Common myeloid progenitor, CD34-positive (primary cell): ENCODE data around the gene TTC28.

ENCODE experiments used
- CTCF ChIA-PET: fragments of 350-600 bp; sonication (Branson Sonifier 250); formaldehyde crosslinking; loops from one replicate; lab custom pipeline; 2021; ENCODE audit warnings: antibody characterized with exemption; lab: Charles Lee
- POLR2A ChIA-PET: fragments of 350-600 bp; sonication (Branson Sonifier 250); formaldehyde crosslinking; loops from one replicate; lab custom pipeline; 2021; ENCODE audit warnings: antibody characterized with exemption; lab: Charles Lee
- DNase-seq, 3 donors: peaks; one replicate each; pipeline versions ENCODE4 v3.0.0 to v3.0.0-alpha.2; 2013
- H3K27ac ChIP-seq, 2 experiments: 1 replicate in 1 of 2; 2 replicates in 1 of 2; pipeline ENCODE4 v1.7.0; 2013; ENCODE audit warnings: inconsistent platforms in 2 of 2, low read length in 2 of 2, mild to moderate bottlenecking in 2 of 2, low read depth in 1 of 2, moderate library complexity in 1 of 2; ENCODE audit not compliant: severe bottlenecking in 2 of 2, insufficient read depth in 1 of 2, poor library complexity in 1 of 2
- H3K27me3 ChIP-seq, 5 experiments: replicated peaks in 2 of 5; 1 replicate in 3 of 5; 2 replicates in 2 of 5; pipeline versions ENCODE4 v1.6.1 to v1.7.0; 2013; ENCODE audit warnings: low read length in 4 of 5, mild to moderate bottlenecking in 2 of 5, moderate library complexity in 2 of 5, inconsistent platforms in 1 of 5; ENCODE audit not compliant: insufficient read depth in 5 of 5, control insufficient read depth in 4 of 5
- H3K36me3 ChIP-seq, 4 experiments: 1 replicate in 2 of 4; 2 replicates in 2 of 4; pipeline versions ENCODE4 v1.6.1 to v1.7.0; 2013; ENCODE audit warnings: low read length in 3 of 4, control low read depth in 1 of 4, mild to moderate bottlenecking in 1 of 4; ENCODE audit not compliant: control insufficient read depth in 4 of 4, insufficient read depth in 4 of 4
- H3K4me1 ChIP-seq, 4 experiments: 1 replicate in 3 of 4; 2 replicates in 1 of 4; pipeline versions ENCODE4 v1.6.1 to v1.7.1; 2013; ENCODE audit warnings: low read length in 3 of 4, mild to moderate bottlenecking in 3 of 4, control low read depth in 1 of 4, inconsistent platforms in 1 of 4, moderate library complexity in 1 of 4; ENCODE audit not compliant: control insufficient read depth in 4 of 4, insufficient read depth in 4 of 4; ENCODE audit errors: control extremely low read depth in 1 of 4
- H3K4me3 ChIP-seq, 7 experiments: 1 replicate in 4 of 7; 2 replicates in 3 of 7; pipeline versions ENCODE4 v1.5.1 to v1.7.0; 2013; ENCODE audit warnings: mild to moderate bottlenecking in 7 of 7, low read length in 6 of 7, moderate library complexity in 6 of 7, inconsistent platforms in 2 of 7, low read depth in 2 of 7, control low read depth in 1 of 7; ENCODE audit not compliant: insufficient read depth in 4 of 7, control insufficient read depth in 1 of 7; ENCODE audit errors: extremely low read depth in 1 of 7
- H3K9me3 ChIP-seq, 5 experiments: 1 replicate in 4 of 5; 2 replicates in 1 of 5; pipeline versions ENCODE4 v1.6.1 to v1.7.1; 2013; ENCODE audit warnings: low read length in 4 of 5, mild to moderate bottlenecking in 2 of 5, inconsistent platforms in 1 of 5, low read depth in 1 of 5, moderate library complexity in 1 of 5; ENCODE audit not compliant: control insufficient read depth in 4 of 5, insufficient read depth in 2 of 5; ENCODE audit errors: control extremely low read depth in 1 of 5
- WGBS: methylation state at CpG from one replicate; pipeline ENCODE4 v1.1.5; 2013; ENCODE audit not compliant: insufficient coverage; 5-methylcytosine and 5-hydroxymethylcytosine counted together

TTC28 gene

DNA sequence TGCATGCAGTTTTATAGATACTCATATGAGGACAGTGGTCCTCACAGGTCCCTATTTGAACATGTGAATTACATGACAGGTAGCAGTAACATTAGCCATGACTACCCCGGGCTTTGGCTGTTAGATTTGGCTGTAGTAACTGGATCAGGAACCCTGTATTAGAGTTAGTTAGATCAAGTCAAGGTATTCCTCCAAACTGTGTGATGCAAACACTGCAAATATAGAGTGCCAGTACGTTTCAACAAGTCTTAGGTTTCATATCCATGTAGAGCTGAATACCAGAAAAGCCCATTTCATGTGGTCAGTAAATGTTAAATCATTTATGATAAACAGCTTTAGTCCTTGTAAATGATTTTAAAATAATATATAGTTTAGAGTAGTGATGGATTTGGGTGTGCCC lies 731.1 kb downstream of the TTC28 start:
- 100% methylated on average over 1 of the region's 2 CpGs for WGBS
- POLR2A ChIA-PET = no interaction called here
- no peaks in the 10 kb centered on the region for H3K36me3 ChIP-seq
- no peaks in the 10 kb centered on the region for H3K9me3 ChIP-seq
- H3K27me3 ChIP-seq = no peaks in the 10 kb centered on the region
- H3K27ac ChIP-seq = no peak overlapping the region
- H3K4me1 ChIP-seq = no peaks in the 10 kb centered on the region
- DNase-seq = no peak
- no peak overlapping the region for H3K4me3 ChIP-seq
- CTCF ChIA-PET = interaction anchor here (1.1 to 1.8 kb wide), 2 partner anchors 14 to 65 kb away, joined by 3 to 4 read pairs; no protein-coding TSS in a partner anchor

DNA sequence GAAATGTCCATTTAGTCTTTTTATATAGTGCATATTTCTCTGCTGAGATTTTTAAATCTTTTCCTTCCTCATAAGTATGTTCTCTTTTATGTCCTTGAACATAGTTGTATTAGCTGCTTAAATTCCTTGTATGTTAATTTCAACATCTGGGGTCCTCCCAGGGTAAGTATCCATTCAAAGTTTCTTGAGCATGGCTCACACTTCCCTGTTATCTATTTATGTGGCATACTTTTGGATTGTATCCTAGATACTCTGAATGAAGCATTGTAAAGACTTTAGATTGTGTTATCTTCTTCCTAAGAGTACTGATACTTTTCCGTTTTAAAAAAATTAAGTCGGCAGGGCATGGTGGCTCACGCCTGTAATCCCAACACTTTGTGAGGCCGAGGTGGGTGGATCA lies 732.2 kb downstream of the TTC28 start:
- POLR2A ChIA-PET = no interaction called here

DNA sequence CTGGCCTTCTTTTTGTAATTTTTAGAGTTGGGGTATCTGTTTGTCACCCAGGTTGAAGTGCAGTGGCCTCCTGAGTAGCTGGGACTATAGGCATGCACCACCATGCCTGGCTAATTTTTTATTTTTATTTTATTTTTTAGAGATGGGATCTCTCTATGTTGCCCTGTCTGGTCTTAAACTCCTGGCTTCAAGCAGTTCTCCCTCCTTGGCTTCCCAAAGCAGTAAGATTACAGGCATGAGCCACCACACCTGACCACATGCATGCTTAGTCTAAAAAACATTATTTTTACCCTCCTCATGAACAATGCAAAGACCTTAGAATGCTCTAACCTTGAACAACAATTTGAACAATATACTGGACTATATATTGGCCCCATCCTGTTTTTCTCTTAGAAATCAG lies 738.5 kb downstream of the TTC28 start:
- Histone ChIP-seq H3K27ac (no peak overlapping the region), H3K27me3 (no peaks in the 10 kb centered on the region), H3K9me3 (no peaks in the 10 kb centered on the region), H3K4me3 (no peak overlapping the region), H3K4me1 (no peaks in the 10 kb centered on the region), H3K36me3 (peaks cover 0 to 3% (median 1%) of the 10 kb centered on the region in 4 experiments)
- ChIA-PET POLR2A (no interaction called here), CTCF (no interaction called here)
- no peak for DNase-seq

More for the DNA sequence above, 732.2 kb downstream of the TTC28 start:
- Histone ChIP-seq H3K27me3 (no peaks in the 10 kb centered on the region), H3K4me1 (no peaks in the 10 kb centered on the region), H3K9me3 (no peaks in the 10 kb centered on the region), H3K4me3 (no peak overlapping the region), H3K27ac (no peak overlapping the region), H3K36me3 (no peaks in the 10 kb centered on the region)
- CTCF ChIA-PET = no interaction called here
- DNase-seq = no peak
- WGBS = 100% methylated on average over 4 of the region's 4 CpGs

DNA sequence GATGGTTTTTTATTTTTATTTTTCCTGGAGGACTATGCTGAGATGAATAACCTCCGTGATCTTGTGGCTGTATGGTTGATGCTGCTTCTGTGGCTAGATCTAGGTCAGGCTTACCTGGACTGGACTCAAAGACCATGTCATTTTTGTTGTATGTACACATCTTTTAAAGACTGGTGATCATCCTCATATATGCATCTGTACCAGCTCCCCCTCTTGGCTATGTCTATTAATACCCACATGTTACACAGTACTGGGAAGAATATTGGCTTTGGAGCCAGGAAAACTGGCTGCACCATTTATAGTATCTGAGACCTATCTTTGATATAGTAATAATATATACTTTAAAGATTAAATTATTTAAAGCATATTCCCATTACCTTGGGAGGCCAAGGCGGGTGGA lies 742.2 kb downstream of the TTC28 start:
- CTCF ChIA-PET = interaction anchor here (0.7 kb wide), 1 partner anchor 51 kb away, joined by 4 read pairs; no protein-coding TSS in a partner anchor
- Histone ChIP-seq H3K27me3 (no peaks in the 10 kb centered on the region), H3K27ac (no peak overlapping the region), H3K4me3 (no peak overlapping the region), H3K9me3 (no peaks in the 10 kb centered on the region), H3K4me1 (no peaks in the 10 kb centered on the region), H3K36me3 (peaks cover 0 to 3% (median 1%) of the 10 kb centered on the region in 4 experiments)
- DNase-seq = no peak
- WGBS = 80% methylated on average over 1 of the region's 2 CpGs
- POLR2A ChIA-PET = no interaction called here

DNA sequence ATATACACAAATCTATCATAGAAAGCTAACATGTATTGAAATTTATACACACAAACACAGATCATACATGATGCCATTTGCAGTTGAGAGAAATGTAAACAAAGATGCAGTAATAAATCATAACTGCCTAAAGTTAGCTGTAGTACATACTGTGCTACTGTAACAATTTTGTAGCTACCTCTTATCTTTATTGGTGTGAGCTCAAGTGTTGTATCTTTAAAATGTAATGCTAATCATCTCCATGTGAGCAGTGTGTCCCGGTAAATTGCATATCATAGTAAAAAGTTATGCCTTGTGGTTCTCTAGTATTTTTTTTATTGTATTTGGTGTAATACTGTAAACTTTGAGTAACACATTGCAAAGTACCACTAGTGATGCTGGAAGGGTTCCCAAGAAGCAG lies 743.7 kb downstream of the TTC28 start:
- POLR2A ChIA-PET = interaction anchor here (2.4 kb wide), 1 partner anchor 17 kb away, joined by 8 read pairs; the partner anchor contains the start of gene PITPNB

DNA sequence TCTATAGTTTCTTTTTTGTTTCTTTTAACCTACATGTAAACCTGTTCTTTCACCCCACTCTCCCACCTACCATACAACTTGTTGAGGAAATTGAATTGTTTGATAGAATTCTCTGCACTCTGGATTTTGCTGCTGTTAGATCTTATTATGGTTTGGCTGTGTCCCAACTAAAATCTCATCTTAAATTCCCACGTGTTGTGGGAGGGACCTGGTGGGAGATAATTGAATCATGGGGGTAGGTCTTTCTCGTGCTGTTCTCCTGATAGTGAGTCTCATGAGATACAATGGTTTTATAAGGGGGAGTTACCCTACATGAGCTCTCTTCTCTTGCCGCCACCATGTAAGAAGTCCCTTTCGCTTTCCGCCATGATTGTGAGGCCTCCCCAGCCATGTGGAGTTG lies 745.6 kb downstream of the TTC28 start:
- no peaks in the 10 kb centered on the region for H3K27me3 ChIP-seq
- POLR2A ChIA-PET = interaction anchor here (1.3 kb wide), 1 partner anchor 18 kb away, joined by 3 read pairs; no protein-coding TSS in a partner anchor
- no peak overlapping the region for H3K27ac ChIP-seq
- H3K4me1 ChIP-seq = no peaks in the 10 kb centered on the region
- H3K9me3 ChIP-seq = no peaks in the 10 kb centered on the region
- H3K36me3 ChIP-seq = peaks cover 0 to 3% (median 1%) of the 10 kb centered on the region in 4 experiments
- no peak for DNase-seq
- WGBS = 100% methylated on average over 1 of the region's 5 CpGs
- CTCF ChIA-PET = no interaction called here
- H3K4me3 ChIP-seq = no peak overlapping the region

More for the DNA sequence above, 743.7 kb downstream of the TTC28 start:
- Histone ChIP-seq H3K27ac (no peak overlapping the region), H3K27me3 (no peaks in the 10 kb centered on the region), H3K36me3 (peaks cover 0 to 3% (median 1%) of the 10 kb centered on the region in 4 experiments), H3K9me3 (no peaks in the 10 kb centered on the region), H3K4me3 (no peak overlapping the region), H3K4me1 (no peaks in the 10 kb centered on the region)
- CTCF ChIA-PET = interaction anchor here (1.1 to 1.3 kb wide), 2 partner anchors 17 to 46 kb away, joined by 4 read pairs; partner anchors contain the start of gene PITPNB
- no peak for DNase-seq
- 86% methylated on average over 1 of the region's 1 CpG for WGBS

DNA sequence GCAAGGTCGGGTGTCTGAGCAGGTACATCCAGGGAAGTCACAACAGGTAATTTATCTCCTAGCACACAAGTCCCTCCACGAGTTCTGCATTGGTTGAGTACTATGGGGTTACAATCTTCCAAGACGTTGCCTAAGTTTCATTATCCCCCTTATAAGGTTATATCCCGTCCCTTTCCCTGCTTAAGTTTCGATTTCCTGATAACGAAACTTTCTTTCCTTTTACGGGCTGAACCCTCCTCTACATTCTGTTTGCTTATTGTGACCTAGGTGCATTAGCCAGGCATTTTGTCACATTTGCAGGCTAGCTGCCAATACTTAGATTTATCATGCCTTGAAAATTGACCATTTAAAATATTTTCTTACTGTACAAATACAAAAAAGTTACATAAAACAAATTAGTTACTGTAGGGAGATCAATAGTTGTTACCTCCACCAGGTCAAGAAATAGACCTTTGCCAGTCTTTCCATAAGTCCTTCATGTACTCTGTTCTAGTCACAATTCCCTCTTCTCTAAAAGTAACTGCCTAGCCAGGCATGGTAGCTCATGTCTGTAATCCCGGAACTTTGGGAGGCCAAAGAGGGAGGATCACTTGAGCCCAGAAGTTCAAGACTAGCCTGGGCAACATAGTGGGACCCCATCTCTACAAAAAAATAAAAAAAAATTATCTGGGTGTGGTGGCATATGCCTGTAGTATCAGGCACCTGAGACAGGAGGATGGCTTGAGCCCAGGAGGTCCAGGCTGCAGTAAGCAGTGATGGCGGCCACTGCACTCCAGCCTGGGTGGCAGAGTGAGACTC lies 746.3 kb downstream of the TTC28 start:
- H3K27me3 ChIP-seq = no peaks in the 10 kb centered on the region
- H3K36me3 ChIP-seq = peaks cover 0 to 3% (median 0%) of the 10 kb centered on the region in 4 experiments
- ChIA-PET CTCF (no interaction called here), POLR2A (interaction anchor here (1.3 kb wide), 1 partner anchor 19 kb away, joined by 3 read pairs; no protein-coding TSS in a partner anchor)
- 95% methylated on average over 8 of the region's 9 CpGs for WGBS
- no peaks in the 10 kb centered on the region for H3K4me1 ChIP-seq
- no peak overlapping the region for H3K27ac ChIP-seq
- no peak overlapping the region for H3K4me3 ChIP-seq
- no peaks in the 10 kb centered on the region for H3K9me3 ChIP-seq
- DNase-seq = no peak
